Loucy (cell line): ENCODE results near the gene ZNRF3.

Source experiments
- H2AFZ ChIP-seq: fragments of 200-600 bp; sonication (generic); 2 replicates; pipeline ENCODE4 v1.6.0; 2016; ENCODE audit warnings: antibody characterized with exemption, mild to moderate bottlenecking, low read length, moderate library complexity
- H3F3A ChIP-seq: fragments of 200-600 bp; 2 replicates; pipeline ENCODE4 v1.6.0; 2016; ENCODE audit warnings: antibody characterized with exemption, low read depth, mild to moderate bottlenecking
- H3K27me3 ChIP-seq: fragments of 200-600 bp; sonication (generic); 2 replicates; pipeline ENCODE4 v1.6.1; 2014; ENCODE audit warnings: low read length, mild to moderate bottlenecking; ENCODE audit not compliant: insufficient read depth, poor library complexity, severe bottlenecking
- H3K36me3 ChIP-seq: fragments of 200-600 bp; sonication (generic); 2 replicates; pipeline ENCODE4 v1.6.1; 2016; ENCODE audit warnings: low read length; ENCODE audit not compliant: insufficient read depth
- H3K4me1 ChIP-seq: fragments of 200-600 bp; sonication (generic); 2 replicates; pipeline ENCODE4 v1.5.1; 2014; ENCODE audit warnings: low read length, mild to moderate bottlenecking; ENCODE audit not compliant: insufficient read depth, poor library complexity, severe bottlenecking
- H3K4me2 ChIP-seq: fragments of 200-600 bp; sonication (generic); 2 replicates; pipeline ENCODE4 v1.6.0; 2014; ENCODE audit warnings: antibody characterized with exemption, low read length, low read depth, mild to moderate bottlenecking; ENCODE audit not compliant: poor library complexity, severe bottlenecking
- H3K4me3 ChIP-seq: fragments of 200-600 bp; sonication (generic); 2 replicates; pipeline ENCODE4 v1.5.1; 2014; ENCODE audit warnings: low read length, mild to moderate bottlenecking, mixed read lengths; ENCODE audit not compliant: poor library complexity, severe bottlenecking
- H3K79me2 ChIP-seq: fragments of 200-600 bp; sonication (generic); 2 replicates; pipeline ENCODE4 v1.6.1; 2014; ENCODE audit warnings: low read length; ENCODE audit not compliant: insufficient read depth
- H3K9ac ChIP-seq: fragments of 200-600 bp; sonication (generic); 2 replicates; pipeline ENCODE4 v1.6.0; 2014; ENCODE audit warnings: mild to moderate bottlenecking, low read depth, low read length, moderate library complexity; ENCODE audit not compliant: poor library complexity, severe bottlenecking
- H3K9me2 ChIP-seq: fragments of 200-600 bp; sonication (generic); replicated peaks from 2 replicates; pipeline ENCODE4 v1.6.1; 2016; ENCODE audit warnings: low read depth, low read length, mixed read lengths
- H3K9me3 ChIP-seq: fragments of 200-600 bp; sonication (generic); 2 replicates; pipeline ENCODE4 v1.6.1; 2014; ENCODE audit warnings: mild to moderate bottlenecking, antibody characterized with exemption, low read length, low read depth; ENCODE audit not compliant: insufficient read depth
- H4K20me1 ChIP-seq: fragments of 200-600 bp; sonication (generic); 2 replicates; pipeline ENCODE4 v1.6.0; 2014; ENCODE audit warnings: antibody characterized with exemption, low read length, mild to moderate bottlenecking; ENCODE audit not compliant: insufficient read depth, poor library complexity, severe bottlenecking
- CTCF ChIP-seq: fragments of 200-600 bp; sonication (generic); conservative IDR thresholded peaks from 2 replicates; pipeline ENCODE4 v1.5.1; 2014; ENCODE audit warnings: mild to moderate bottlenecking, antibody characterized with exemption, low read length
- EZH2phosphoT487 ChIP-seq: fragments of 200-600 bp; IDR thresholded peaks from 2 replicates; pipeline ENCODE4 v1.6.1; 2018; ENCODE audit warnings: antibody characterized with exemption, mild to moderate bottlenecking, moderate library complexity, borderline replicate concordance

The ZNRF3 gene

GRCh38 chr22:28989484-28989883 lies 106.1 kb downstream of the ZNRF3 start:
- H3K9me2 ChIP-seq: no peaks in the 10 kb centered on the region
- peaks cover 18% of the 10 kb centered on the region for H3K4me1 ChIP-seq
- TF ChIP-seq CTCF (no peak), EZH2phosphoT487 (no peak)
- no peak overlapping the region for H3K9ac ChIP-seq
- H3K36me3 ChIP-seq: peaks cover 38% of the 10 kb centered on the region; the same call in 1 of the 2 replicates
- no peaks in the 10 kb centered on the region for H3F3A ChIP-seq
- H3K4me2 ChIP-seq: no peak overlapping the region
- H3K9me3 ChIP-seq: no peaks in the 10 kb centered on the region
- H3K4me3 ChIP-seq: no peak overlapping the region
- no peaks in the 10 kb centered on the region for H3K27me3 ChIP-seq
- H3K79me2 ChIP-seq: no peaks in the 10 kb centered on the region
- no peak overlapping the region for H2AFZ ChIP-seq
- H4K20me1 ChIP-seq: no peaks in the 10 kb centered on the region

- no peak for TF ChIP-seq EZH2phosphoT487
- TF ChIP-seq CTCF: no peak
- Histone ChIP-seq H3K4me1 (peaks cover 18% of the 10 kb centered on the region), H4K20me1 (no peaks in the 10 kb centered on the region), H3K9ac (no peak overlapping the region), H3K36me3 (peaks cover 38% of the 10 kb centered on the region; the same call in 1 of the 2 replicates), H3K4me3 (no peak overlapping the region), H3K4me2 (no peak overlapping the region), H2AFZ (no peak overlapping the region), H3K9me2 (no peaks in the 10 kb centered on the region), H3F3A (no peaks in the 10 kb centered on the region), H3K9me3 (no peaks in the 10 kb centered on the region), H3K79me2 (no peaks in the 10 kb centered on the region), H3K27me3 (no peaks in the 10 kb centered on the region)
Measured at GRCh38 chr22:28989912-28990311, 106.5 kb downstream of the ZNRF3 start.

- Histone ChIP-seq H3F3A (no peaks in the 10 kb centered on the region), H4K20me1 (no peaks in the 10 kb centered on the region), H3K4me3 (no peak overlapping the region), H3K9me3 (no peaks in the 10 kb centered on the region), H3K79me2 (no peaks in the 10 kb centered on the region), H2AFZ (no peak overlapping the region), H3K9me2 (no peaks in the 10 kb centered on the region), H3K27me3 (no peaks in the 10 kb centered on the region), H3K36me3 (peaks cover 31% of the 10 kb centered on the region; the same call in 1 of the 2 replicates), H3K9ac (no peak overlapping the region), H3K4me1 (peaks cover 8% of the 10 kb centered on the region), H3K4me2 (no peak overlapping the region)
- no peak for TF ChIP-seq CTCF
- TF ChIP-seq EZH2phosphoT487: no peak
Measured at GRCh38 chr22:28992565-28993356, 109.4 kb downstream of the ZNRF3 start.
